Measurements from ENCODE around the gene TMEM88. TPM values are rescaled to one million over a fixed set of nuclear protein-coding genes. Genes with fewer than 3 reads are reported as not detected.

Gene TMEM88
- total and polyA plus RNA-seq, 2 of the 13 experiments (the other 11 are each of a cell fraction or from before 2014, with no cell fraction given), result 0.31 to 0.66 TPM

DNA sequence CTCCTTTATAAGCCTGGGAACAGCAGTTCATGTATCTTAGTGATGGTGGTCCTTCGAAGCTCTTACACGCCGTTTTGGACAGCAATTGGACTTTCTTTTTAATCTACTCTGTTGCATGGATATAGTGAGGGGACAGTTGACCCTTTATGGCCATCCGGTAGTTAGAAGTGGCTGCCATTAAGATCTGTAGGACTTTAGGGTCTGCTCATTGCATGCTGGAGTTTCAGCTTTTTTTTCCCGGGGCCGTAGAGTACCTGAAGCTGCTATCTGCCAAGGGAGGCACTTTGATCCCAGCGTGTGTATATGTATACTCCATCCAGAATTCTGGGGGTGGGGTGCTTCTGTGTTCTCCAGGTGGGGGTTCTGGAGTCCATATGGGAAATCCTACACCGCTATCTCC is 4.2 kb downstream of the TMEM88 start (continued):
- no peak for TF ChIP-seq CBX2 (IDR thresholded peaks at IDR 0.05; ENCODE audit: low read depth, low read length)
- TF ChIP-seq CBX2 (CRISPR knock-in tag; IDR thresholded peaks at IDR 0.05; ENCODE audit: low read depth), result no peak
- no peak for TF ChIP-seq PCBP2 (optimal IDR thresholded peaks at IDR 0.05; ENCODE audit: low read depth, low read length, poor library complexity, severe bottlenecking)
- no peak for TF ChIP-seq NAIF1 (CRISPR knock-in tag; IDR thresholded peaks at IDR 0.05; ENCODE audit: borderline replicate concordance)

DNA sequence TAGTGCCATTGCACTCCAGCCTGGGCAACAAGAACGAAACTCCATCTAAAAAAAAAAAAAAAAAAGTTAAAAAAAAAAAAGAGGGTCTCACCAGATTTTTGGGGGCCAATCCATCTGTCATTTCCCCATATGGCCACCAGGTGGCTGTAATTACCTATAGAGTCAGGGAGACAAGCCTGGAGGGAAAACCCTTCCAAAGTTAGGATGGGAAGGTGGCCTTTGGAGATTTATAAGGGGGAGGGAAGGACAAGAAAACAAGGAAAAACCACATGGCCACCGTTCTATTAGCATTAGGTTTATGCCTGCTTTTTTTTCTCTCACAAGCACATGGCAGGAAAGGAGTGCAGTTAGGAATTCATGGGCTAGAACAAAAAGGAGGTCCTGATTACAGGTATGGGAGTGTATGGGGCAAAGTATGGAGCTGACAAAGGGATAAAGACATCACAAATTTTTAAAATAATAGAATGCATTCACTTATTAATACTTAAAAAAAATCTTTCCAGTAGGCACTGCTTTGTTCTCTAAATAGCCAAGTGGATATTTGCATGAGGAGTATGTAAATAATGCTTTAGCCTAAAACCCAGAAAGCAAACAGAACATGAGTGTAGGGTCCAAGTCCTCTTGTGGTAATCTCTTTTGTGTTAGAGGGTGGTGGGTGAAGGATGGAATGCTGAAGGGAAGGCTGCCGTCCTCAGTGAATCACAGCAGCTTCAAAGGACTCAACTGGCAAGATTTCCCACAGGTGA is 8.0 kb downstream of the TMEM88 start:
- WGBS (ENCODE audit: low lambda C conversion rate), result 2% methylated on average over 3 of the region's 3 CpGs
- no TSS peak for BruUV-seq (replicated peaks)
- no peak for TF ChIP-seq ZFP36L1 (CRISPR knock-in tag; IDR thresholded peaks at IDR 0.05)
- peak; percentile 56; the same call in 1 of the 2 replicates for TF ChIP-seq DPF2 (CRISPR knock-in tag; IDR thresholded peaks at IDR 0.05; ENCODE audit: borderline replicate concordance, low read depth)
- TF ChIP-seq FOSL2 (CRISPR knock-in tag; IDR thresholded peaks at IDR 0.05), result peak; percentile 60; the same call in 1 of the 2 replicates
- peak; percentile 86 for TF ChIP-seq SMC3 (IDR thresholded peaks at IDR 0.05; ENCODE audit: low read length)
- TF ChIP-seq, protein P1, sequence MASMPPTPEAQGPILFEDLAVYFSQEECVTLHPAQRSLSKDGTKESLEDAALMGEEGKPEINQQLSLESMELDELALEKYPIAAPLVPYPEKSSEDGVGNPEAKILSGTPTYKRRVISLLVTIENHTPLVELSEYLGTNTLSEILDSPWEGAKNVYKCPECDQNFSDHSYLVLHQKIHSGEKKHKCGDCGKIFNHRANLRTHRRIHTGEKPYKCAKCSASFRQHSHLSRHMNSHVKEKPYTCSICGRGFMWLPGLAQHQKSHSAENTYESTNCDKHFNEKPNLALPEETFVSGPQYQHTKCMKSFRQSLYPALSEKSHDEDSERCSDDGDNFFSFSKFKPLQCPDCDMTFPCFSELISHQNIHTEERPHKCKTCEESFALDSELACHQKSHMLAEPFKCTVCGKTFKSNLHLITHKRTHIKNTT (CRISPR knock-in tag; IDR thresholded peaks at IDR 0.05), result no peak
- TF ChIP-seq, protein P2, sequence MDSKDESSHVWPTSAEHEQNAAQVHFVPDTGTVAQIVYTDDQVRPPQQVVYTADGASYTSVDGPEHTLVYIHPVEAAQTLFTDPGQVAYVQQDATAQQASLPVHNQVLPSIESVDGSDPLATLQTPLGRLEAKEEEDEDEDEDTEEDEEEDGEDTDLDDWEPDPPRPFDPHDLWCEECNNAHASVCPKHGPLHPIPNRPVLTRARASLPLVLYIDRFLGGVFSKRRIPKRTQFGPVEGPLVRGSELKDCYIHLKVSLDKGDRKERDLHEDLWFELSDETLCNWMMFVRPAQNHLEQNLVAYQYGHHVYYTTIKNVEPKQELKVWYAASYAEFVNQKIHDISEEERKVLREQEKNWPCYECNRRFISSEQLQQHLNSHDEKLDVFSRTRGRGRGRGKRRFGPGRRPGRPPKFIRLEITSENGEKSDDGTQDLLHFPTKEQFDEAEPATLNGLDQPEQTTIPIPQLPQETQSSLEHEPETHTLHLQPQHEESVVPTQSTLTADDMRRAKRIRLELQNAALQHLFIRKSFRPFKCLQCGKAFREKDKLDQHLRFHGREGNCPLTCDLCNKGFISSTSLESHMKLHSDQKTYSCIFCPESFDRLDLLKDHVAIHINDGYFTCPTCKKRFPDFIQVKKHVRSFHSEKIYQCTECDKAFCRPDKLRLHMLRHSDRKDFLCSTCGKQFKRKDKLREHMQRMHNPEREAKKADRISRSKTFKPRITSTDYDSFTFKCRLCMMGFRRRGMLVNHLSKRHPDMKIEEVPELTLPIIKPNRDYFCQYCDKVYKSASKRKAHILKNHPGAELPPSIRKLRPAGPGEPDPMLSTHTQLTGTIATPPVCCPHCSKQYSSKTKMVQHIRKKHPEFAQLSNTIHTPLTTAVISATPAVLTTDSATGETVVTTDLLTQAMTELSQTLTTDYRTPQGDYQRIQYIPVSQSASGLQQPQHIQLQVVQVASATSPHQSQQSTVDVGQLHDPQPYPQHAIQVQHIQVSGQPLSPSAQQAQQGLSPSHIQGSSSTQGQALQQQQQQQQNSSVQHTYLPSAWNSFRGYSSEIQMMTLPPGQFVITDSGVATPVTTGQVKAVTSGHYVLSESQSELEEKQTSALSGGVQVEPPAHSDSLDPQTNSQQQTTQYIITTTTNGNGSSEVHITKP (CRISPR knock-in tag; IDR thresholded peaks at IDR 0.05; ENCODE audit: low read depth), result no peak
- 0 out of 2 replicates have a peak, but pooled peaks have one; percentile 21 for TF ChIP-seq KAT8 (CRISPR knock-in tag; IDR thresholded peaks at IDR 0.05)
- peak; percentile 57; the same call in 1 of the 2 replicates for TF ChIP-seq NCOA2 (CRISPR knock-in tag; IDR thresholded peaks at IDR 0.05)
- TF ChIP-seq, protein P3, sequence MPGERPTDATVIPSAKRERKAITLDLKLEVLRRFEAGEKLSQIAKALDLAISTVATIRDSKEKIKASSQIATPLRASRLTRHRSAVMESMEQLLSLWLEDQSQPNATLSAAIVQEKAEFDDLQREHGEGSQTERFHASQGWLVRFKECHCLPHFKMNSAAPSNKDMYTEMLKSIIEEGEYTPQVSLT (CRISPR knock-in tag; IDR thresholded peaks at IDR 0.05; ENCODE audit: borderline replicate concordance, low read depth), result no peak
- peak; percentile 33; the same call in 1 of the 3 replicates for TF ChIP-seq MXI1 (IDR thresholded peaks at IDR 0.05; ENCODE audit: borderline replicate concordance, low read depth, low read length)

More for the DNA sequence above, 8.0 kb downstream of the TMEM88 start:
- H3K4me3 ChIP-seq (replicated peaks in 1 of 3; ENCODE audit: insufficient read depth in 1 of 3, low read depth in 2 of 3, low read length in 3 of 3), result peak overlapping the region in 1 of 3 experiments; percentile 11; a peak in 1 of 6 replicates
- ATAC-seq (peak; percentile 77), FAIRE-seq (peak; percentile 82), DNase-seq (ENCODE audit: low spot score) (peak; percentile 91)
- peak overlapping the region; percentile 52; the same call in 1 of the 2 replicates for H3K9ac ChIP-seq (ENCODE audit: insufficient read depth, low read depth, low read length)
- intact Hi-C loops (cut with micrococcal nuclease; ENCODE audit: unreplicated experiment), result loop anchor here (1.0 to 5.0 kb wide), 3 partner anchors 23 to 124 kb away; no protein-coding TSS in a partner anchor
- H3K4me1 ChIP-seq (ENCODE audit: insufficient read depth, low read length), result peaks cover 64% of the 10 kb centered on the region
- H3K27me3 ChIP-seq (ENCODE audit: control insufficient read depth in 1 of 2, insufficient read depth in 2 of 2, low read length in 2 of 2), result no peaks in the 10 kb centered on the region; a peak in 1 of 5 replicates
- peak overlapping the region; percentile 64 for H3K4me2 ChIP-seq (ENCODE audit: low read depth, low read length)
- peak overlapping the region; percentile 81 for H3K27ac ChIP-seq (ENCODE audit: extremely low read length, insufficient read depth, low read length)
- POLR2A ChIA-PET, result interaction anchor here (0.9 to 1.6 kb wide), 3 partner anchors 20 to 26 kb away, joined by 3 to 4 read pairs (median 3); partner anchors contain the start of gene CHD3
- no peaks in the 10 kb centered on the region for H4K20me1 ChIP-seq (ENCODE audit: insufficient read depth, low read length)
- H2AFZ ChIP-seq (ENCODE audit: low read length), result no peak overlapping the region
- H3K79me2 ChIP-seq (ENCODE audit: insufficient read depth, low read length), result peaks cover 8% of the 10 kb centered on the region
- in situ Hi-C loops (cut with HindIII; ENCODE audit: extremely low pct_ligation_motif_present, low pct_unique_long_range_greater_than_20kb), result no loop called here
- H3K9me3 ChIP-seq (ENCODE audit: low read length), result peaks cover 8% of the 10 kb centered on the region
- H3K36me3 ChIP-seq (replicated peaks in 1 of 2; ENCODE audit: control insufficient read depth in 1 of 2, insufficient read depth in 2 of 2, low read length in 2 of 2), result no peaks in the 10 kb centered on the region
- CTCF ChIA-PET (ENCODE audit: low intra/inter-chr PET ratio, low total read pairs), result interaction anchor here (0.9 to 3.3 kb wide), 6 partner anchors 25 to 195 kb away, joined by 3 to 39 read pairs (median 6); partner anchors contain the start of gene CHD3

Data from HepG2 (cell line).